ENCODE measurements around the gene MAP3K3. TPM values are rescaled to one million over a fixed set of nuclear protein-coding genes. Genes with fewer than 3 reads are reported as not detected.
A peak's percentile ranks its signal among the peaks of the same experiment; 100 is the strongest.

MAP3K3 gene
- total and polyA plus RNA-seq, 2 donors (not counting 3 experiments of a cell fraction or from before 2014, with no cell fraction given) = 56.6 to 81.0 TPM

DNA sequence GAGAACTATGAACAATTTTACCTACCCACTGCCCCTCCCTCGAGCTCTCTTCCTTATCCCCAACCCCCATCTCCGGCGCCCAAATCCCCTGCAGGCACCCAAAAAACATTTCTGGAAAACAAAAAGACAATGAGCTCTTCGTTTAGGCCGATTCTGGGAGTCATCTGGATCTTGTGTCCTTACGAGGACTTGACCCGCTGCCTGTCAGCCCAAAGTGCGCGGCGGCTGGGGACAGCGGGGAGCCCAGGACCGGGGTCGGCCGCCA, 118.9 kb downstream of the MAP3K3 start:
- peaks cover 12% of the 10 kb centered on the region for H3K4me1 ChIP-seq (ENCODE audit: control insufficient read depth, extremely low read depth, insufficient read depth, low read length)
- FAIRE-seq = peak; percentile 12
- POLR2A ChIA-PET = interaction anchor here (0.6 kb wide), 1 partner anchor 28 kb away, joined by 4 read pairs; no protein-coding TSS in a partner anchor

More for the DNA sequence above, 118.9 kb downstream of the MAP3K3 start:
- peak overlapping the region; percentile 77 for H3K27ac ChIP-seq (ENCODE audit: insufficient read depth, low read depth, low read length)
- dilution Hi-C loops (cut with MboI; ENCODE audit: extremely low pct_ligation_motif_present, low sequenced_read_pairs) = no loop called here
- peaks cover 3 to 7% of the 10 kb centered on the region in 2 experiments for H3K36me3 ChIP-seq (ENCODE audit: control insufficient read depth in 2 of 2, extremely low read depth in 1 of 2, insufficient read depth in 2 of 2, low read length in 2 of 2)
- H4K20me1 ChIP-seq (replicated peaks; ENCODE audit: control insufficient read depth, extremely low read depth, insufficient read depth, low read length) = no peaks in the 10 kb centered on the region
- no peaks in the 10 kb centered on the region for H3K27me3 ChIP-seq (ENCODE audit: control insufficient read depth in 2 of 2, insufficient read depth in 2 of 2, low read length in 2 of 2)
- no peaks in the 10 kb centered on the region for H3K9me1 ChIP-seq (replicated peaks; ENCODE audit: control insufficient read depth, extremely low read depth, insufficient read depth, low read length)
- no peaks in the 10 kb centered on the region for H3K9me3 ChIP-seq (replicated peaks; ENCODE audit: control insufficient read depth, insufficient read depth, low read length)
- H3K4me2 ChIP-seq (ENCODE audit: insufficient read depth, low read length) = peak overlapping the region; percentile 93
- CTCF ChIA-PET = interaction anchor here (0.9 kb wide), 1 partner anchor 9 kb away, joined by 3 read pairs; no protein-coding TSS in a partner anchor
- BruUV-seq (replicated peaks) = no TSS peak
- H2AFZ ChIP-seq (ENCODE audit: low read depth, low read length) = peak overlapping the region; percentile 87
- H3K79me2 ChIP-seq (ENCODE audit: control insufficient read depth, insufficient read depth, low read length) = peaks cover 19% of the 10 kb centered on the region
- no peak for DNase-seq (ENCODE audit: low read depth, low spot score)
- intact Hi-C loops (cut with micrococcal nuclease) = loop anchor here (1.0 to 5.0 kb wide), 3 partner anchors 32 to 119 kb away; partner anchors contain the start of genes CCDC47, LIMD2 and MAP3K3
- TF ChIP-seq POLR2A (IDR thresholded peaks at IDR 0.05; ENCODE audit: low read depth, low read length) (no peak), JUN (IDR thresholded peaks at IDR 0.05; ENCODE audit: borderline replicate concordance, insufficient read depth, insufficient read length, low read depth) (no peak), FOS (IDR thresholded peaks at IDR 0.05; ENCODE audit: borderline replicate concordance, insufficient read depth, low read length) (no peak), POLR2AphosphoS5 (IDR thresholded peaks at IDR 0.05; ENCODE audit: insufficient read depth, low read depth, low read length) (no peak), GATA2 (IDR thresholded peaks at IDR 0.05; ENCODE audit: insufficient read depth, insufficient read length, low read depth, low read length) (no peak), EZH2 (IDR thresholded peaks at IDR 0.05; ENCODE audit: borderline replicate concordance, low read depth, low read length, severe bottlenecking) (no peak)
- TF ChIP-seq, protein P1, sequence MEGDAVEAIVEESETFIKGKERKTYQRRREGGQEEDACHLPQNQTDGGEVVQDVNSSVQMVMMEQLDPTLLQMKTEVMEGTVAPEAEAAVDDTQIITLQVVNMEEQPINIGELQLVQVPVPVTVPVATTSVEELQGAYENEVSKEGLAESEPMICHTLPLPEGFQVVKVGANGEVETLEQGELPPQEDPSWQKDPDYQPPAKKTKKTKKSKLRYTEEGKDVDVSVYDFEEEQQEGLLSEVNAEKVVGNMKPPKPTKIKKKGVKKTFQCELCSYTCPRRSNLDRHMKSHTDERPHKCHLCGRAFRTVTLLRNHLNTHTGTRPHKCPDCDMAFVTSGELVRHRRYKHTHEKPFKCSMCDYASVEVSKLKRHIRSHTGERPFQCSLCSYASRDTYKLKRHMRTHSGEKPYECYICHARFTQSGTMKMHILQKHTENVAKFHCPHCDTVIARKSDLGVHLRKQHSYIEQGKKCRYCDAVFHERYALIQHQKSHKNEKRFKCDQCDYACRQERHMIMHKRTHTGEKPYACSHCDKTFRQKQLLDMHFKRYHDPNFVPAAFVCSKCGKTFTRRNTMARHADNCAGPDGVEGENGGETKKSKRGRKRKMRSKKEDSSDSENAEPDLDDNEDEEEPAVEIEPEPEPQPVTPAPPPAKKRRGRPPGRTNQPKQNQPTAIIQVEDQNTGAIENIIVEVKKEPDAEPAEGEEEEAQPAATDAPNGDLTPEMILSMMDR (IDR thresholded peaks at IDR 0.05; ENCODE audit: extremely low read depth in 1 of 2, insufficient read depth in 1 of 2, low read depth in 1 of 2, low read length in 2 of 2) = no peak
- TF ChIP-seq, protein P2, sequence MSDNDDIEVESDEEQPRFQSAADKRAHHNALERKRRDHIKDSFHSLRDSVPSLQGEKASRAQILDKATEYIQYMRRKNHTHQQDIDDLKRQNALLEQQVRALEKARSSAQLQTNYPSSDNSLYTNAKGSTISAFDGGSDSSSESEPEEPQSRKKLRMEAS (IDR thresholded peaks at IDR 0.05; ENCODE audit: insufficient read depth, insufficient read length) = no peak
- peak overlapping the region; percentile 72 to 98 (median 89) for H3K4me3 ChIP-seq (replicated peaks in 1 of 3; ENCODE audit: insufficient read depth in 1 of 3, low read depth in 1 of 3, low read length in 3 of 3)
- H3K9ac ChIP-seq (replicated peaks; ENCODE audit: extremely low read depth, insufficient read depth, low read length) = peak overlapping the region; percentile 95
